ENCODE results near the gene UBE2H.
A peak's percentile ranks its signal among the peaks of the same experiment; 100 is the strongest.
"Not testable (repeated sequence)": the region's sequence is repeated elsewhere in the genome, so short reads cannot be mapped to it uniquely, and the experiment has no call there.

The UBE2H gene

DNA sequence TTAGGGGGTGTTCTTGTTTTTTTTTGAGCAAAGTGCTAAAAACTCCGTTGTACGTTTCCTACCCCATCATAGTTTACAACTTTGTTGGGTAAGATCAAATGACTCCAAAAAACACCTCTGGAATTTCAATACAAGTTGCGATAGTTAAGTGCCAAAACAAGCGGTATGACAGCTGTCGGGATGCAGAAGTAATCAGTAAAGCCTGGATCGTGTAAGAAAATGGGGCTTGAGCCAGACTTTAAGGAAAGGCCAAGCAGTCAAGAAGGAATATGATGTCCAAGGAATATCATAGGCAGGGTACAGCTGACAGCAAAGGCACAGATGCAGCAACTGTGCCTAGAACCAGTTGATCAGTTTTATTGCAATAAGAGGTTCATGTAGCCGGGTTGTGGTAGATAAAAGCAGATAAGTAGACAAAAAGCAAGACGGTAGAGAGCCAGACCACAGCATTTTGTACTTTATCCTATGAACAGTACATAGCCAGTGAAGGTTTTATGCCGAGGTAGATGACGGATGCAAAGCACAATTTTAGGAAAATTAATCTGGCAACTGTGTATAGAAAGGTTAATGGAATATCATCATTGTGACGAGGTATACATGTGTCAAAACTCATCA, 45.5 kb downstream of the UBE2H start:
- DNase-seq, result no peak

DNA sequence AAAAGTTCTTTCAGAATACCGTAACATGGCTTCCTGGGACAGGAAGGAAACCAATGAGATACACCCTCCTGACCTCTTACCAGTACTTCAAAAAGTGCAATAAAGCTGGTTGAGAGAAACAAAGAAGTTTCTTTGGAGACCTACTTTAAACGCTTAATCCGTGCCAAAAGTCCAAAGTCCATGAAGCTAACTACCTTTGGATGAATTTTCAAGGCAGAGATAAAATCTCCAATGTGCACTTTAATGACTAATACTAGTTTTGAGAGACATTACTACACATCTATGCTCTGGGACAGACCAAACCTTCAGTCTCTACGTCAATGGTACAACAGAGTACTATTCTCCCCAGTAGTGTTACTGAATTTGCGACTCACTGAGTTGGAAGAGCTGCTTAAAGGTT, 46.1 kb downstream of the UBE2H start:
- no peak for DNase-seq

DNA sequence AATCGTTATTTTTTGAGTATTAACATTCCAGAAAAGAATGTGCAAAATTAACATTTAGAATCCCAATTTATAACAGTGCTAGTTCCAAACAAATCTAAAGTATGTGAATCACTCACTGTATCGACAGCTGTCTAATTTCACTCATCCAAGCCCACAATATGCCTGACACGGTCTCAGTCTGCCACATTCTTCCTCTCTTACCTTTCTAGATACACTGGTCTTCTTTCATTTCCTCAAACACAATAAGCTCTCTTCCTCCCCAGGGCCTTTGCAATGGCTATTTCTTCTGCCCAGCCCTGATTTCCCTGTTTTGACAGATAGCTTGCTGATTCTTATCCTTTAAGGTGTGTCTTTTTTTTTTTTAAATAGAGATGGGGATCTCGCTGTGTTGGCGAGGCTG, 48.8 kb downstream of the UBE2H start:
- no peak for DNase-seq

DNA sequence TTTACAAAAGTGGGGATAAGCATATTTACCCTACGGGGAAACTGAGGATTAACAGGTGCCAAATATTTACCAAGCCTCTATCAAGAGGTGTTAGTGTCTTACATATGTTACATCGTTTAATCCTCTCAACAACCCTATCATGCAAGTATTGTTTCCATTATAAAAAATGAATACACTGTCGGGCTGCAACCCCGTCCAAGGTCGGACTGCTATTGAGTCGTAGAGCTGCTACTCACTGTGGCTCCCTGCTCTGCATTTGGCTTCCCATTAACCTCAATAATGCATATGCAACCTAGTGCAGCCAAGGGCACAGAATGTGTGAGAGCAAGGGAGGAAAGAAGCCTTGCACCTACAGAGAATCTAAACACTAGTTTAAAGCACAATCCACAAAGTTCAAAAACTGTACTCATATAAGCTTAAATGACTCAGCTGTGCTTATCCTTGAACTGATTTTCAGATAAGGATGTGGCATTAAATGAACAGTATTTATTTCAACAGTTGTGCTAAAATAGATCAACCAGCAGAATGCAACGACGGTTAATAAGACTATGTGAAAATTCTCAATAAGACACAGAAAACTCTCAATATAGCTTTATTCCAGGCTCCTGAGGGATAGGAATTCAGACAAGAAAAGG, 49.9 kb downstream of the UBE2H start:
- no peak for DNase-seq

DNA sequence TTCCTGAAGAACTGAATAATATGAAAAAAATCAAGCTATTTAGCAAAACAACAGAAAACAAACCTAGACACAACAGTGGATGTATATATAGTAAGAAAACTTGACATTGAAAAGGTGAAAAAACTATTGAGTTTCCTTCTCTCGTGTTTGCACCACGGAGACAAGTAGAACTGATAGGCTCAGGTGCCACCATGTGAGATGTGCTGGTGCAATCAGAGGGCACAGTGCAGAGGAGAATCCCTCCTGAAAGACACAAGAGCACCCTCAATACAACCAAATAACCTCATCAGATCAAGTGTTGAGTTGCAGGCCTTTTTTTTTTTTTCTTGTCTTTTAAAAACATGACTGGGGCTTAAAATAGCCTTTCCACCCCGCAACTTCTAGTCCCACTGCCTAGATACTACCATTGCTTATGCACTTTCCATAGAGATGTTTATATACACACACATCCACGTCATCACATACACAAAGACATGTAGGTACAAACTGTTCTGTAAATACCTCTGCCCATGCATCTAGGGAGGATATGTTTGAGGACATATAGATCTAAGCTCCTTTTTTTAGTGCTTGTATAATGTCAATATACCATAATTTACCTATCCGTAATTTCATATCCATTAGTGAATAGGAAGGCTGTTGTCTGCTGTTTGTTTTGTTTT, 54.1 kb downstream of the UBE2H start:
- no peak for DNase-seq

DNA sequence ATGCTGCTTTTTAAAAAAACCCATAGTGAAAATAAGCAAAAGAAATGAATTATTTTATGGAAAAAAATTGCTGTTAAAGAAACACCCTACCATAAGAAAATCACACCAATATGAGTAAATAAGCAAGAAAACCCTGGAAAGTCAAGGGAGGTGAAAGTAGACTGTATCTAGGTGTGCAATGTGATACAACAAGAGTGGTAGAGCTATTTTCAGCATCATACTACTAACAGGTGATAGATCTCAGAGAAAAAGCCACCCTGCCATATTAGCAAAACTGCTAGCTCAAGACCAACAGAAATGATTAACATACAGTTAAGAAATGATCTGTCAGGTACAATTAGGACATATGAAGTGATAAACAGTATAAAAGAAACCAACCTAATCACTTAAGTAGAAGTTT, 54.8 kb downstream of the UBE2H start:
- no peak for DNase-seq

DNA sequence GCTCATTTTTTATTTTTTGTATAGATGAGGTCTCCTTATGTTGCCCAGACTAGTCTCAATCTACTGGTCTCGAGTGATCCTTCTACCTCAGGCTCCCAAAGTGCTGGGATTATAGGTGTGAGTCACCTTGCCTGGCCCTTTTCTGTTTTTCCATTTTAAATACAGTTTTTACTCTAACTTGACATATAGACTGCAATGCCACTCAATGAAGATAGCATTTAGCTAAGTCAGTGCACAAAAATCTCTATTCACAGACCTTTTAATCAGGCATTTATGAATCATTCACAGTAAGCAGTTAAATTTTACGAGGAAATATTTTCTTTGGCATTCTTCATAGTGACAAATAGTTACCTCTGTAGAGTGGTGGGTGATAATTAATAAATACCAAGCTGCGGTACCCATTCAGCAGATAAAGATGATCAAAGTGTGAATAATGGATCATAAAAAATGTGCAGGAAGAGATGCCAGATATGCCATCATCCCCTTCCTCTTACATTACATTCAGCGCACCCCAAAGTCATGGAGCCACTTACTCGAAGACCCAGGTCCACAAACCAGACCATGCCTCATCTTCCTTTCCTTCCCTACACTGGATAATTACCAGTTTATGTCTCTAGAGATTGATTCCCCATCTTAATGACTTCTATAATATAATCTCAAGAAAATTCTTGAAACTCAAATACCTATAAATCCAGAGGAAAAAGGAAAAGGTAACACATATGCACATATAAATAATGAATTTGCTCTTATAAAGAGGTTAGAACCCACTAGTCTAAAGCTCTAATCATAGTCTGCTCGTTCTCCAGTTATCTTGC, 56.0 kb downstream of the UBE2H start:
- no peak for DNase-seq

DNA sequence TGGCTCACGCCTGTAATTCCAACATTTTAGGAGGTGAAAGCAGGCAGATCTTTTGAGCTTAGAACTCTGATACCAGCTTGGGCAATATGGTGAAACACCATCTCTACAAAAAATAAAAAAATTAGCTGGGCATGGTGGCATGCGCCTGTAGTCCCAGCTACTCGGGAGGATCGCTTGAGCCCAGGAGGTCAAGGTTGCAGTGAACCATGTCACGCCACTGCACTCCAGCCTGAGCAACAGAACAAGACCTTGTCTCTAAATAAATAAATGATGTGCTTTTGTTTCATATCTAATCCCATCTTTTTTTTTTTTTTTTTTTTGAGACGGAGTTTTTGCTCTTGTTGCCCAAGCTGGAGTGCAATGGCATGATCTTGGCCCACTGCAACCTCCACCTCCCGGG, 58.6 kb downstream of the UBE2H start:
- DNase-seq, result not testable (repeated sequence)

DNA sequence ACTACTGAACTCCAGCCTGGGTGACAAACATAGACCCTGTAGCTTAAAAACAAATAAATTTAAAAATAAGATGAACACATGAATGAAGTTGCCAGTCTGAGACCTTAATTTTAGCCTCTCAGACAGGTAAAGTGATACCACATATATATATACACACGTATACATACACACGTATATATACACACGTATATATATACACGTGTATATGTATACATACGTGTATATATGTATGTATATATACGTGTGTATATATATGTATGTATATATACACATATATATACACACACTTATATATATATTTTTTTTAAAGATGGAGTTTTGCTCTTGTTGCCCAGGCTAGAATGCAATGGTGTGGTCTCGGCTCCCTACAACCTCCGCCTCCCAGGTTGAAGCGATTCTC, 62.7 kb downstream of the UBE2H start:
- DNase-seq, result no peak

DNA sequence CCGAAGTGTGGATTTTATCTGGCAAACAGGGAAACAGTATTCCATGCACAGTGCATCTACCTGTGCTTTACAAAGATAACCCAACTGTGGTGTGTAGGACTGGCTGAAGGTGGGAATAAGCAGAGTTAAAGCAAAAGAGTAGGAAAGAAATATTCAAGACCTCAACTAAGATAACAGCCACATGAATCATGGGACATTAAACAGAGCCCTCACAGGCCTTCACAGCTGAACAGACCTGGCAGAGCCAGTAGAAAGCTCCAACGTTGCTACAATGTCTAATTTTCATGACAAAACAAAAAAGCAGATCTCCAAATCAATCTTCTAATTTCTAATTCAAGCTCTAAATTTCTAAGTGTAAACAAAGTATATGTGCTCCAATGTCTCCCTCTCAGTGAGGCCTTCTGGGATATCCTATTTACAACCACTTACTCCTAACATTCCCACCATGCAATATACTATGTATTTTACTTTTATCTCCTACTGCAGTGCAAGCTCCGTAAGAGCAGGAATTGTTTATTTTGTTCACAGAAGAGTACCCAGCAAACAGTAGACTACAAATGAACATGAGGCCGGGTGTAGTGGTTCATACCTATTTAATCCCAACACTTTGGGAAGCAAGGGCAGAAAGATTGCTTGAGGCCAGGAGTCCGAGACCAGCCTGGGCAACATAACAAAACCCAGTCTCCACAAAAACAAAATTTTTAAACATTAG, 63.5 kb downstream of the UBE2H start:
- no peak for DNase-seq

DNA sequence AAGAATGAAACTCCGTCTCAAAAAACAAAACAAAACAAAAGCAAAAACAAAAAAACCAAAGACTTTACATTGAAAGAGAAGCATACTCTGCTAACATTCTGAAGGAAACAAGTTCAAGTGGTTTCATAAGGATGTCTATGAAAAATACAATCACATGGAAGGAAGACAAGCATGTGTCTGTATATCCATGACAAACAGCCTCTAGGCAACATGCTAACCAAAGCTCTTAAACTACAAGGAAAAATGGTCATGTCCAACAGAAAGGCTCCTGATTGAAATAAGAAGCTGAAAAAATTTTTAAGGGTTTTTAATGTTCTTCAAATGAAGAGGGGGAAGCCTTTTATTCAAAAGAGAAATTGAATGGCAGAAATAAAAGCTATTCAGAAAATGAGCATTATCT, 64.9 kb downstream of the UBE2H start:
- no peak for DNase-seq

DNA sequence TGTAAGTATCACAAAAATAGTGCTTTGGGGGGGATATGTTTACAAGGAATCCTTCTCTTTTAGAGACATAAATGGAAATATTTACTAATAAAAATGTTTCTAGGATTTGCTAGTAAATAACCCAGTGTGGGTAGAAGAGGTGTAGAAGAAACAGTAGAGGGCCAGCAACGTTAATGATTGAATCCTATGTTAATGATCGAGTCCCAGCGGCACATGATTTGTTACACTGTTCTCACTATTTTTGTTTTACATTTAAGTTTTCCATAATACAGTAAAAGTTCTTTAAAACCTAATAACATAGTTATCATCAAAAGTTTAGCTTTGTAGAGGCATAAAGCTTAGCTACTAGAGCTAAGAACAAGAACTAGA, 66.0 kb downstream of the UBE2H start:
- no peak for DNase-seq

DNA sequence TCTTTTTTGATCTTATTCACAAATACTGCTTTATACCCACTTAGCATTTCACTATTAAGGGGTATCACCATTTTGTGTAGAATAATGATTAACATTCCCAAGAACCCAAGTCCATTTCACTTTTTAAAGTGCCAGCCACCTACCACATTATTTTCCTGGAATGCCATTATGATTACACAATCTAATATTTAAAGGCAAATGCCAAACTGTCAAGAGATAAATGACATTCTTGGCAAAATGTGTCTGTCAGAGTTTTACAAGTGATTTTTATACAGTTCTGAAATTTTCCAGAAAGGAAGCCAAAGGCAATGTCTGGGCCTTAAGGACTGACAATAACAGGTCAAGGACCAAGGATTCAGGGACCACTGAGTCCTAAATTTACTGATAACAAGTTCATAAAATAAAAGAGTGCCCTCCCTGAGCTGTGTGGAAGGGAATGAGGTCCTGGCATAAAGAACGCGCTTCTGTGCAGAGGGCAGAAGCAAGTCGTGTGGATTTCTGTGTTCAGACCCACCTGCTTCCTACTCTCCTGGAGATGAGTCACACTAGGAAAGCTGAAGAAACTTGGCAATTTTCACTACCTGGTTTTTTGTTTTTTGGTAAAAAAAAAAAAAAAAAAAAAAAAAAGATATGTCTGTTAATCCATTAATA, 66.5 kb downstream of the UBE2H start:
- DNase-seq, result no peak

DNA sequence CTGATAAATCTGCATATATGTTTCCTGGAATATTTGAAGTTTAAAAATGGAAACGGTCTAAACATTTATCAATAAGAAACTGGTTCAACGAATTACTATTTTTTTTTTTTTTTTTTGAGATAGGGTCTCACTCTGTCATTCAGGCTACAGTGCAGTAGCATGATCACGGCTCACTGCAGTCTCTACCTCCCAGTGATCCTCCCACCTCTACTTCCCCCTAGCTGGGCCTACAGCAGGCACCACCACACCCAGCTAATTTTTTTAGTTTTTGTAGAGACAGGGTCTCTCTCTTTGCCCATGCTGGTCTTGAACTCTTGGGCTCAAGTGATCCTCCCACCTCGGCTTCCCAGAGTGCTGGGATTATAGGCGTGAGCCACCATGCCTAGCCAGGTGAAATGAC, 68.3 kb downstream of the UBE2H start:
- DNase-seq, result no peak

DNA sequence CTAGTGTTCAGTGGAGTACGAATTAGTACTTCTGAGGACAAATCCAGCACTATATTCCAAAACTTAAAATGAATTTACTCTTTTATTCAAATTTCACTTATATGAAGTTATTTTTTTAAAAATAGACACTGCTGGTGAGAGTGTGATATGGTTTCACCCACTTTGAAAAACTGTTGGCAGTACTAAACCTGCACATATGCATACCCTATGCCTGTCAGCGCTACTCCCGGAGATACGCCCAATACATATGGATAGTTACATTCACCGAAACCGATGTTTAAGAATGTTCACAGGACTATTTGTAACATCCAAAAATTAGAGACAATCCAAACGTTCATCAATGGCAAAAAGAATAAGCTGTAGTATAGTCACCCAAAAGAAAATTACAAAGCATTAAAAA, 69.6 kb downstream of the UBE2H start:
- no peak for DNase-seq

DNA sequence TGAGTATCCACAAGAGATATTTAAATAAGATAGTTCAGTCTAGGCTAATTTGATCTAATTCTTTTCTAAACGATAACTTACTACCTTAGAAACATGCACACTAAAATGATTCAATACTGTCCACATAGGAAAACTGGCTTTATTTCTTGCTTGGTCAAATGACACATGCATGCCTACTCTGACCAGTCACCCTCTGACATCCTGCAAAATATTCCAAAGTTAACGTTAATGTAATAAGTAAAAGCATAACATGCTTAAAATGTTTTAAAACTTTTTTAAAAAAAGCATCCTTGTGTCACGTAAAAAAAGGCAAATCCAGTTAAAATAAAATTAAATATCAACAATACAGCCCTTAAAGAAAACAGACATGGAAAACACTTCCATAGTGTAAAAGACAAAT, 70.2 kb downstream of the UBE2H start:
- no peak for DNase-seq

DNA sequence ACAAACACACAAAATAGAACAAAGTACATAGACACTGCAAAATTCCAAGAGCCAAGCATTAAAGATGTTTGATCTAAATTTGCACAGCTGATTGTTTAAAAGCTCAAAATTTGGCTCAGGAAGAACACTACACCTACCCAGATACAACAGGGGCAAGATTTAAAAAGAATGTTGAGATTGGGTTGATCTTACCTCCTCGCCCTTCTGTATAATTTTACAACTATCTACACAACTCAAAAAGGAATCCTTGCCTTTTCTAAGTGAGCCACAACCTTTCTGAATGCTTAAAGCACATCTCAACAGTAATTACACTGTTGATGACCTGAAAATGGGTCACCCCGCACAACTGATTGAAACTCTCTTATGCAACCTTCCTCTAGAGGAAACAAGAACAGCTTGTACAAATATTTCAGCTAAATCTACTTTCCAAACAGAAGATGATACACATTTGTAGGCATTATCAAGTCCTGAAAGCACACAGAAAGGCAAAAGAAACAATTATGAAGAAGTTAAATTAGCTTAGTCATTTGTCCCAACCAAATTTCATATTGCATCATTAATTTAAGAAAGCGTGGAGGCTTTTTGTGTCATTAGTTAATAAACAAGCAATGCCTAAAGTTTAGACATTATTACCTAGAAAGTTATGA, 75.5 kb downstream of the UBE2H start:
- DNase-seq, result peak in 2 of 4 experiments; percentile 20 to 23

DNA sequence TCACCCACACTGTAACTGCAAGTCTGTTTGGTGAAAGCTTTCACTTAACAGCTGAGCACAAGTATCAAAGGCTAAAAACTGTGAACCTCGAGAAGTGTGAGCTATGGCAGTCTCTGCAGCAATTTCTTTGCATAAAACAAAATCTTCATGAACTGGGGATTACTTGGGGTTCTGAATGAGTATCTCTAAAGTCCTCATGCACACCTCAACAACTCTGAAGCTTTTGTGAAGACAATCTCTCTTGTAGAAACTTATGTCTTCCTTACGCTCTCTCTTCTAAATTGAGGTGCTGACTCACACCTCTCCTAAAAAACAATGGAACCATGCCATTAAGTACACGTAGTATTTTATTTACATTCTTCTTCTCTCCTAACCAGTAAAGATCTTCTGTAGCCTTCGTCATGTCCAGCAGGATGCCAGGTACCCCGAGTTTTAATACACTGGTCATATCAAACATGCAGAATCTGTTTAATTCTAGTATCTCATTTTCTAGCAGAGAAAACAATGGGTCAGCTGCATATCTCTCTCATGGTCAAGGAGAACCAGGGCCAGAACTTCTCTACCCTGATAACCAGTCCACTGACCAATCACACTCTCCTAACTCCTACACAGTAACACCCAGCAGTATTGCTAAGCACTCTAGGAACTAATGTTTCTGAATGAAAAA, 76.9 kb downstream of the UBE2H start:
- DNase-seq, result no peak

DNA sequence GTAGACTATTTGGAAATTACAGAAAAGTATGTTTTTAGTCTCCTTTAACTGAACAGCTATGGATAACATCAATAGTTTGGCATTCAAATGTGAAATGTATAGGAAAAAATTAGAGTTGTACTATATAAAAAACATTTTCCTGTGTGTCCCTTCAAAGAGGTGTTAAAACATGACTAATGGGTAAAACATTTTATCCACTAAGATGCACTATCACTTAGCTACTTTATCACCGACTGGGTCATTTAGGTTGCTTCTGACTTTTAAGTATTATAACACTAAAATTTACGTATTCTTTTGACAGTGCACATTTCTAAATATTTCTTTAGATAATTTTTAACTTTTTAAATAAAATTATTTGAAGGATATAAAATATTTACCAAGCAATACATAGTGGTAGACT, 77.6 kb downstream of the UBE2H start:
- no peak for DNase-seq

DNA sequence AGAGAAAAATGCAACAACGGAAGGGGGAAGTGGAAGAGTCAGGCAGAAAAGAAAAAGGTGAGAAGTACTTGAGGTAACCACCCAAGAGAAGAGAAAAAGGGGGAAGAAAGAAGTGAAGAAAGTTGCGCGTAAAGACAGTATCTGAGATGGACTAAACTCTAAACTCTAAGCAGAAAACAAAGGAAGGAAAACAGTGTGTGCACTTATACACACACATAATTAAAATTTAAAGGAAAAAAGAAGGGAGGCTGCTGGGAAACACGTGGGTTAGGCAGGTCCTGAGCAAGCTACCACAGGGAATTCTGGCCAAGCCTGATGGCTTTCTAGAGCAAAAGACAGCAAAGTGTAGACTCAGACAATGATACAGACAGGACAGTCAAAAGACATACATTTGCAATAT, 78.0 kb downstream of the UBE2H start:
- no peak for DNase-seq

DNA sequence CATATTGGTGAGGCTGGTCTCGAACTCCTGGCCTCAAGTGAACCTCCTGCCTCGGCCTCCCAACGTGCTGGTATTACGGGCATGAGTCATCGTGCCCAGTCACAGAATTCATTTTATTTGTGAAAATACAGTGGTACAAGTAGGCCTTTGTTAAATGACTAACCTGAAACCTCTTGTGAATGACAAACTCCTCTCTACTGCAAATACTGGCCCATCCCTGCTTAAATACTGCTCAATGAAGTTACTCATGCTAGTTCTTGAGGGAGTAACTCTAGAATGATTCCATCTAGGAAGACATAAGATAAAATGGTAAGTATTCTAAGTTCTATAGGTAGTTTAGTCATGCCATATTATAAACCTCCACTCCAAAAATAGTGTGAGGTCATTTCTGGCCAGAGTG, 80.7 kb downstream of the UBE2H start:
- no peak for DNase-seq

All from suppressor macrophage (primary cell).